CD4-positive, alpha-beta T cell treated with Interleukin-6 for 4 hours (primary cell): Measurements from ENCODE around the gene BCAS2.
A peak's percentile ranks its signal among the peaks of the same experiment; 100 is the strongest.
"Not testable (repeated sequence)": the region's sequence is repeated elsewhere in the genome, so short reads cannot be mapped to it uniquely, and the experiment has no call there.

ENCODE experiments used
- DNase-seq: peaks from one replicate; pipeline ENCODE4 v3.0.0-alpha.2; 2020; ENCODE audit warnings: mixed read lengths

BCAS2 gene

DNA sequence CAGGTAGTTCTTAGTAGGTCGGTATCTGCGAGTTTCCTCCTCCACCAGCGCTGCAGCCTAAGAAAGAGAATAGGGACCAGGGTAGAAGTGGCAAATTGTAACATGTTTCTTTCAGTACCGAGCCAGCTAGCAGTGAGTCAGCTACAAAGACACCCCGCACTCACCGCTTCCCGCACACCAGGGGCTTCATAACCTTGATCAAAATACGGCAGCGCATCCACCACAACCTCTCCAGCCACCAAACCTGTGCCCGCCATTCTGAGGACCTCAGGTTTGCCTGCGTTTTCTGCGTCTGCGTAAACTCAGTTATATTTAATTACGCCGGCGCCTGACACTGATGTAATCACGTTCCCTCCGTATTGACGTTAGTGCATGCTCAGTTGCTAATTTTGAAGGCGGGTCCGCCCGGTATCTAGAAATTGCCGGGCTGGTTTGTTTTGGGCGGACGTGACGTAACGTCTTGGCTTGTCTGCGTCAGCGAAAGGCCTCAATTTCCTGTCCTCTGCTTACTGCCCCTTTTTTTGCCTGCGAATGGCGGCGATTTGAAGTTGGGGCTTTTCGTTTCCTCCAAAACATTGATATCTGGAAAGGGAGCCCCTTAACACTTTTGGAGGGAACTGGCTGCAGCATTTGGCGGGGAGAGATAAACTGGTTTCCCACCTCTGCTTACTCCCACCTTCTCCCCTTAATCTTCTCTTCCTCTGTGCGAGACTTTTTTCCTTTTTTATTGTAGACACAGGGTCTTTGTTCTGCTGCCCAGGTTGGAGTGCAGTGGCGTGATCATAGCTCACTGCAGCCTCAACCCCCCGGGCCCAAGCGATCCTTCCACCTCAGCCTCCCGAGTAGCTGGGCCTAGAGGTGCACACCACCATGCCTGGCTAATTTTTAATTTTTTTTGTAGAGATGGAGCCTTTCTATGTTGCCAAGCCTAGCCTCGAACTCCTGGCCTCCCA is at the start of gene BCAS2:
BCAS2 (minus strand) TSS at position 281 of the 953 bp plus-strand sequence; CDS start at position 257, 24 bp downstream.
- DNase-seq = peak; percentile 96

DNA sequence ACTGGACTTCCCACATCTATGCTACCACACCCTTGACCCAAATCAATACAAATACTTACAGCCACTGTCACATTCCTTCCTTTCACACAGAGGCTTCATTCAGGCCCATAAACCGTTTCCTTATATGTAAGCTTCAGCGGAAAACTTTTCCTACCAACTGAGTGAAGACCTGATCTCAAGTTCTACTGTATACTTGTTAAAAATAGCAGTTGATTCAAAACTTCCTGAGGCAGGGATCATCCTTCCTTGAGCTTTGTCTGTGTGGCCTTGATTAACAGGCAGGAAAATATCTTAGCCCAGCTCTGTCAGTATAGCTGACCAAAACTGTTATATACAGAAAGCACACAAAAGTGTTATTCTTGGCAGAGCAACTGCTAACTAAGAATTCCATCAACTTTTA is 45.7 kb upstream of the BCAS2 start:
- no peak for DNase-seq

DNA sequence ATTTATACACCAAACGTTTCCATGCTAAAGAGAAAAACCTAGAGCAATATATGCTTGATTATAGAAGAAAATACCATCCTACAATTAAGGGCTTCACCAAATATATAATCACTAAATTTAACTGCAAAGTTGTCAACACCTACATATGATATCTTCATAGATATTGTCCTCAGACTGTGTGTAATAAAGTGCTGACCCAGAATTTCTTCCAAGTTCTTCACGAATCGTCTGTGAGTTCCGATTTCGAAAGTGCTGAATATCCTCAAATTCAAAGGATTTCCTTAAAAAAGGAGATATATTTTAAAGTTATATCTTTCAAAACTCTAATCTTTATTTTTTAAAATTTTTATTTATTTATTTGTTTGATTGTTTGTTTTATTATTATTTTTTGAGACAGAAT is 41.9 kb upstream of the BCAS2 start:
- DNase-seq = no peak

DNA sequence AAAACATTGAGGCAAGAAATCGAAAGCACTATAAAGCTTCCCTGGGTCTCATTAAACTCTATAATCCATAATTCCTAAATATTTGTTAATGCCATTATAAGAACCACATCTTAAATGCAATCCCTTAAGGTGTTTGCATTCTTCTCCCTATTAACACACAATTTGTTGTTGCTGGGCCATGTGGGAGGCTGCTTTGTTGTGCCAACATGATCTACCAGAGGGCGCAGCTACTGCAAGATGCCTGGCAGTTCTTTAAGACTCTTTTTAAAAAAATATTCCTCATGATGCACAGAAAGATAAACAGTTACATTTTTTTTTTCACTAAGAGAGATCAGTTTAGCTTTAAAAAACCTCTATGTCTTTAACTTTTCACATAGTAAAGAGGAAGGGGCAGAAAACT is 39.0 kb upstream of the BCAS2 start:
- no peak for DNase-seq

DNA sequence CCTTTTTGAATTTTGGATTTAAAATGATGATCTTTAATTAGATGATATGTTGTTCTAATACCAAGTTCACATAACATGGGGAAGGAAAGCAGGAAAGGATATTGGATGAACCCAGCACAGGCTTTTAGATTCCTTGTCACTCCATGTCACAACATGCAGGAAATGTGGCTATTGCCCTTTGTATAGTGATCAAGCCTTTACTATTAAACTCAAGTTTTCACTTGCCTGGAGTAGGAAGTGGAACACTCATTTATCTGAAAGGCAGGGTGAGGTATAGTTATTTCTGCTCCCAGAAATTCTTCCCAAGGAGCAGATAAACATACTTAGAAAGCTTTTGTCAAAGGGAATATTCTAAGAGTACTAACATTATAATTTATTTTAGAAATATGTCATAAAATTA is 37.2 kb upstream of the BCAS2 start:
- no peak for DNase-seq

DNA sequence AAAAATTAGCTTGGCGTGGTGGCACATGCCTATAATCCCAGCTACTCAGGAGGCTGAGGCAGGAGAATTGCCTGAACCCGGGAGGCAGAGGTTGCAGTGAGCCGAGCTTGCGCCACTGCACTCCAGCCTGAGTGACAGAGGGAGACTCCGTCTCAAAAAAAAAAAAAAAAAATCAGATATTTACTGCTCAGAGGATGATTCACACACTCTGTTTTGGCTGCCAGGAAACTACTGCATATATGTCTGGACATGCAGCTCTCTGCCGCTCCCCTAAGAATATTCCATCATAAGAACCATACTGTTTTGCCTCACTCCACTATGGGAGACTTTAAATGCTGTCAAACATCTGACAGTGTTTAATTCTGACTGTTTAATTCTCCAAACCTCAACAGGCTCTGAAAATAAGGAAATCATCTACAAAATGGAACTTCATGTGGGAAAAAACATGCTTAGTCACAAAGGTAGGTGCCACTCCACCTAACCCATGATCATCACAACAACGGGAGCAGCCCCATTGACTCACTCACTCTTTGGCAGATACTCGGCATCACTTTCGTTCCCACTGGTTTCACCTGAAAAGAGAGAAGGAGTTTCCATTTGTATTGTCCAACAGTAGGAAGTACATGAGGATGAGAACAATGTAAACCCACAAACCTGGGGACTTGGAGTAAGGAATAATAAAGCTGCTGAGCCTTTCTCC is 29.3 kb upstream of the BCAS2 start:
- DNase-seq = no peak

DNA sequence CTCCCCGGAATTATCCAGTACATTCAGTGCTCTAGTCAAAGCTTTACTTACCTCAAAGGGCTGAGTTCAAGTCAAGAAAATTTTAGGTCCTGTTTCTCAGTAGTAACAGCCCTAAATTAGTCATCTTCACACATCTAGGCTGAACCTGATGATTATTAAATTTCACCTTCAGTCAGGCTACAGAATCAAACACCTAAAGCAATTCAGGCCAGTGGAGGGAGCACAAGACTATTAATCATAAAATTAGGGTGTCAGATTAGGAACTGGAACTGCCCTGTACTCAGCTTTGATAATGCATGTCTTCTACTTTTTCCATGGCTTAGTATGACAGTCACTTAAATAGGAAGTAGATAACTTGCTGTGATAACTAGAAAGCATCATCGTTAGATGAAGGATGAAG is 28.4 kb upstream of the BCAS2 start:
- no peak for DNase-seq

DNA sequence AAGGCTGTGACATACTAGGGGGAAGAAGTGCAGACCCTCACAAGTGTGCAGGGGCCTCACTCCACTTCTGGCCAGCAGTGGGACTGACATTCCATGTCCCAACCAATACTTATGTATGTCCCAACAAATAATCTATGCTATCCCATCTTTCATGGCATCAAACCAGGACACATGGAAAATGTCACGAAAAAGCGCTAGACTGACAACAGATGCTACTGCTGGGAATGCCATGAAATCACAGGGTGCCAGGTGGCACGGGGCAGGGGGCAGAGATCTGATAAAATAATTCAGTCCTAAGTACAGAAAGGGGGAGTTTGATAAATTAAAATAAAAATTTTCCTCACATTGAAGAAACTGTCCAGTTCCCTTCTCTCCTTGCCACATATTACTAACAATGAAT is 27.6 kb upstream of the BCAS2 start:
- no peak for DNase-seq

DNA sequence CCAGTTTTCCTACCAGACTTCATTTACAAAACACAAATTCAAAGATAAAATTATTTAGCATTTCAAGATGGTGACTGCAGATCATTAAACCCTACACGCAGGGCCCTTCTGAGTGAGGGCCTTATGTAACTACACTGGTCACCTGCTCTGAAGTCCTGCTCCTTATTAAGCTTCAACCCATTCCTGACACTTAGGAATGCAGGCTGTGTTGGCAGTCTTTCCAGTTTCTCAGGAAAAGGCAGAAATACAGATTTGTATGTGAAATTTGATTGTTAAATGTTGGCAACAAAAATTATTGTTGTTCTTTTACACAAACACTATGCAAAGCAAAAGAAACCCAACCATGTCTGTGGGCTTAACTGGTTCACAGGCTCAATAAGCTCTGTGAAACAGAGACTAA is 25.8 kb upstream of the BCAS2 start:
- DNase-seq = no peak

DNA sequence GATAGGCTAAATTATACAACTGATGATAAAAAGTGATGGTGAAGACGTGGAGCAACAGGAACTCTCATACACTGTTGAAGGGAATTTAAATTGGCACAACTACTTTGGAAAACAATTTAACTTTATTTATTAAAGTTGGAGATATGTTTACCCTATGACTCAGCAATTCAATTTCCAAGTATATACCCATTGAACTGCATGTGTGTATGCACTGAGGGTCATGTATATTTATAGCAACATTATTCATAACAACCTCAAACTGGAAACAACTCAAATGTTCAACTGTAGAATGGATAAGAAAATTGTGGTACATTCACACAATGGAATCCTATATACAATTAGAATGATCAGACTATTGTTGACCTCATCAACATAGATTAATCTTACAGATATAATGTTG is 16.5 kb upstream of the BCAS2 start:
- DNase-seq = no peak

DNA sequence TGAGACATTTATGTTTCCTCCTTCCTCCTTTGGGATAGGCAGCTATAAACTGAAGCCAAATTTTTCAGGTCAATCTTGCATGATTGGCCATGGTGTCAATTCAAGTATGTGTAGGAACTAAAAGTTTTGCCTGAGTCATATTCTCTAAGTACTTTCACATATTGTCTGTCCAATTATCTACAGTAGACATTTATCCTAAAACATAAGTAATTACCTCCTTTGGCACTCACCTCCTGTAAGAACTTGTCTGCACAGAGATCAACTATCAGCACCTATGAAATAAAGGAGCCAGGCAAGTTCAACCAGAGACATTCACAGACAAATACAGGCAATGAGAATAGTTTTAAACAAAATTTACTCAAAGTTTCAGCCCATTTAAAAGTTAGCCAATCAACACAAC is 14.2 kb upstream of the BCAS2 start:
- DNase-seq = no peak

DNA sequence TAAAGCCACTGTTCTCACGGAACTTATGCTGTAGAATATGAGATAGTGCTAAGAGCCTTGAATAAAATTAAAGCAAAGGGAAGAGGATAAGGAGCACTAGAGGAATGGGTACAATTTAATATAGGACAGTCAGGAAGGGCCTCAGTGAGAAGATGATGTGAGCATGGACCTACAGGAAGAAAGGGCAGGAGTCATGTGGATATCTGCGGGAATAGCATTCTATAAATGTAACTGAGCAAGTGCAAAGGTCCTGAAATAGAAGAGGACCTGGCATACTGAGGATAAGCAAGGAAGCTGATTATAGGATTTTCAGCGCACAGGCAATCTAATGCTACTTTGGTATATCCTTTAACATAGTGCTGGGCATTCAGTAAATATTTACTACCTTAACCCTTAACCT is 12.6 kb upstream of the BCAS2 start:
- DNase-seq = no peak

DNA sequence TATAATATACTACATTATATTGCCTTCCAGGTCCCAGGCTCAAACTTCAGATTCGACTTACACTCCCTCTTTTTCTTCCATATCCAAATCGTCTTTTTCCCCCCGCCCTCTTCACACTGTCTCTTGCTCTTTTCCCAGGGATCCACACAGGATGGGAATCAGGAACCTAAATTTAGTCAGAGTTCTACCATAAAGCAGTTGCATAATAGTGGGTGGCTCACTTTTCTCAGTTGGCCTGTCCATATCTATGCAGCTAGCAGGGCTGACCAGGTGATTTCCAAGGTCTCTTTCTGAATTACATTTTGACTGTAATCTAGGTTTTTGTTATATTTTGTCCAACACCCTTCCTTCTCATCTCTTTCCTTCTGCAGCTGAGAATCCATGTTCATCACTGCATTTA is 7.7 kb upstream of the BCAS2 start:
- DNase-seq = no peak

DNA sequence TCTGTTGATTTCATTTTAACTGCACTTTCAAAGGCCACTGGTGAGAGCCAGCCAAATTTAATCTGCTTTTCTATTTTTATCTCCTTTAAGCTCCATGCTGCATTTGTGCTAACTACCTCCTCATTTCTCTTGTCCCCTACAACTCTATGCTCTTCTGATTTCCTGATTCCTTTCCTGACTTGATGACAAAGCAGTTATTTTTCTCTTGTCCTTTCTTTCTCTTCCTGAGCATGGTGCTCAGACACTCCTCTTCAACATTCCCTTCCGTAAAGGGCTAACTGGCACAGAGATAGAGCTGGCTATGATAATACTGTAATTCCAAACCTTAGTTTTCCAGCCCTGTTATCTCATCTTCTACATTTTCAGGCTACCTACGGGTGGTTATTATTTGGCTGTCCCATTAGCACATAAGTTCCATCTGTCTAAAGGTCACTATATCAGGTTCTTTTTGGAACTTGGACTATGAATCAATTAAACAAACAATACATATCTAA is 6.8 kb upstream of the BCAS2 start:
- no peak for DNase-seq

DNA sequence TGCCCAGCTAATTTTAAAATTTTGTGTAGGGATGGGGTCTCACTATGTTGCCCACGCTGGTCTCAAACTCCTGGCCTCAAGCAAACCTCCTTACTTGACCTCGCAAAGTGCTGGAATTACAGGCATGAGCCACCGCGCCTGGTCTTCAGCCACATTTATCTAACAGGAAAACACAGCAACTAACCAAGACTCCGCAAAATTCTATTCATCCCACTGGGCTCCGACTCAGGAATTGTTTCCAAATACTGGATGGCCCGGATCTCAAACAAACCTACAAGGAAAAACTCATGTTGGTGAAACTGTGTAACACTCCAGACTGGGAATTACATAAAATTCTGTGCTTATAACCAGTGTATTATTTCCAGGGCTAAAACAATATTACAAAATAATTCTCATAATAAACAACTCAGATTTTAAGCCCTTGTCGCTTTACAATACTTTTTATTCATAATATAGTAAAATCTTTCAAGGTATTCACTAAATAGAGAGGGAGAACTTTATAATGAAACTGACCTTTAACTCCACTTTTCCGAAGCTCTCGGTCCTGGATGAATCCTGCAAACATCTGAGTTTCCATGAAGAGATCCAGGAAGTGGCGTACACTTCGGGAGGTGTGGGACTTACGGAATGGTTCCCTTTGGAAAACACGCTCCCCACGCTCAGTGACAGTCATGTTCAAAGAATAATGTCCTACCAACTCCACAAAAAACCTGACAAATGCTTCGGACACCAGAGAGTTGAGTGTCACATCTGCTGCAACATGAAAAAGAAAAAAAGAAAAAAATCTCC is 6.0 kb upstream of the BCAS2 start:
- DNase-seq = no peak

DNA sequence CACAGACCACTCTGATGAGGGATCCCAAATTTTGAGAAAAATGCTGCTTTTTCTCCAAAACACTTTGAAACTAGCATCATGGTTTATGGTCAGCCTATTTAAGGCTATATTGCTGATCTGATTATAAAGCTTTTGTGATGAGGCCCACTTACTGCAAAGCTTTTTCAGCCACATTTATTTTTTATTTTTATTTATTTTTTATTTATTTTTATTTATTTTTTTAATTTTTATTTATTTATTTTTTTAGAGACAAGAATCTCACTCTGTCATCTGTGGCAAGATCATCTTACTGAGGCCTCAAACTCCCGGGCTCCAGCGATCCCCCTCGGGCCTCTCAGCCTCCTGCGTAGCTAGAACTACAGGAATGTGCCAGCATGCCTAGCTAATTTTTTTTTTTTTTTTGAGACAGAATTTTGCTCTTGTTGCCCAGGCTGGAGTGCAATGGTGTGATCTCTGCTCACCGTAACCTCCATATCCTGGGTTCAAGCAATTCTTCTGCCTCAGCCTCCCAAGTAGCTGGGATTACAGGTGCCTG is 5.2 kb upstream of the BCAS2 start:
- no peak for DNase-seq

DNA sequence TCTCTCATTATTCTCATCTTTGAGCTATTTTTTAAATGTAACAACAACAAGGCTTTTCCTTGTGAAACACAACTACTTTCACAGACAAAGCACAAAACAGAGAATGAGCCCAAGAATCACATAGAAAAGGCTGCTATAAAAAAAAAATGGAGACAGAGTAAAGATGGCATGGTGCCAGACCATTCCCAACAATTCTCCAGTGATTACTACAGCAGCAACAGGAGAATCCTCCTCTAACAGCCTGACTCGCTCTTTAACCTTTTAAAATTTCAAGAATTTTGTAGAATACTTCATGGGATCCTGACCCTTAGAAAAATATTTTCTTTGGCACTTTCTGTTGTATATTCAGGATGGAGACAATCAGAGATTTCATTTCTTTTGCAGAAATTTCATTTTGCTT is 3.8 kb upstream of the BCAS2 start:
- DNase-seq = no peak

DNA sequence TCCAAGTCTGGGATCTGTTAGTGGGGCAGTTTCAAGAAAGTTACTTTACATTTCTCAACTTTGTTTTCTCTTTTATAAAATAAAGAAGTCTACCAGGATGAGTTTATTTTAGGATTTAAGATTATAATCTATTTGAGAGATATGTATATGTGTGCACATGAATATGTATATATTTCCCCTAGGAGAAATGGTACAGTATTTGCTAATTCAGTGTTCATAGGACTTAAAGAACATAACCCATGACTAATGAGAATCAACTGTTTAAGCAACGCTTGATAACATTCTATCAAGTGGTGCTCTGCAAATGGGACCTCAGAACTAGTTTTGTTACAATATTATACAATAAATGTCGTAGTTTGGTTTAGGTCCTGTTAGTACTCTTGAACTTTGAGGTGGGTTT is 7.0 kb downstream of the BCAS2 start:
- no peak for DNase-seq

DNA sequence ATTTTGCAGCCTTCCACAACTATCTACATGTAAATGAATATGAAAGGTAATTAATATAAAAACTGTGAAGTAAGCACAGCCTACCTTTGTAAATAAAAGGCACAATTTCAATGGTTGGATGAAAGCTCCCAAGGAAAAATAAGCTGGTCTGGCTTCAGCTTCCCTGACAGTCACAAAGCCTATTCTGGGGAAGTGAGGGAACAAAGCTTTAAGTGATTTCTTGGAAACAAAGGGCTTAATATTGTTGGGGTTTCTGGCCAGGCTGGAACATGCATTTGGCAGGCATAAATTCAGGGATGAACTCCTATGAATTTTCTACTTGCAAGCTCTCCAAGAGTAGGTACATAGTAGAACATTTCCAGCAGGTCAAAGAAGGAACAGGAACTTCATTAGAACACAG is 17.3 kb downstream of the BCAS2 start:
- DNase-seq = no peak

DNA sequence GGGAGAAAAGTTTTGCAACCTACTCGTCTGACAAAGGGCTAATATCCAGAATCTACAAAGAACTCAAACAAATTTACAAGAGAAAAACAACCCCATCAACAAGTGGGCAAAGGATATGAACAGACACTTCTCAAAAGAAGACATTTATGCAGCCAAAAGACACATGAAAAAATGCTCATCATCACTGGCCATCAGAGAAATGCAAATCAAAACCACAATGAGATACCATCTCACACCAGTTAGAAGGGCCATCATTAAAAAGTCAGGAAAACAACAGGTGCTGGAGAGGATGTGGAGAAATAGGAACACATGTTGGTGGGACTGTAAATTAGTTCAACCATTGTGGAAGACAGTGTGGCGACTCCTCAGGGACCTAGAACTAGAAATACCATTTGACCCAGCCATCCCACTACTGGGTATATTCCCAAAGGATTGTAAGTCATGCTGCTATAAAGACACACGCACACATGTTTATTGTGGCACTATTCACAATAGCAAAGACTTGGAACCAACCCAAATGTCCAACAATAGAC is 18.4 kb downstream of the BCAS2 start:
- not testable (repeated sequence) for DNase-seq

DNA sequence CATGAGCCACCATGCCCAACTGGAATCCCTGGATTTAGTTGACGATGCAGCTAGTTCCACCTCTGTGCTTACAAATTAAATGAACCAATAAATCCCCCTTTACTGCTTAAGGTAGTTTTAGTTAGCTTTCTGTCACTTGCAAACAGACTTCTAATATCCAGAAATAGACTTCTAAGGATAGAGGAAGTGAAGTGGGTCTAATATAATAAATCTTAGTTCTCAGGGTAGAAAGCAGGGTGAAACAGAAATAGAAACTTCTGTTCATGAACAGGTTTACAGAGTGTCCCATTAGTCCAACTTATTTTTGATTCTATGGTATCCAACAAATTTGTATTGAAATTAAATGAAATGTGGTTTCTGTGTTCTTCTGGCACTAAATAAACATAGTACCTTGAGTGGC is 20.1 kb downstream of the BCAS2 start:
- DNase-seq = no peak

DNA sequence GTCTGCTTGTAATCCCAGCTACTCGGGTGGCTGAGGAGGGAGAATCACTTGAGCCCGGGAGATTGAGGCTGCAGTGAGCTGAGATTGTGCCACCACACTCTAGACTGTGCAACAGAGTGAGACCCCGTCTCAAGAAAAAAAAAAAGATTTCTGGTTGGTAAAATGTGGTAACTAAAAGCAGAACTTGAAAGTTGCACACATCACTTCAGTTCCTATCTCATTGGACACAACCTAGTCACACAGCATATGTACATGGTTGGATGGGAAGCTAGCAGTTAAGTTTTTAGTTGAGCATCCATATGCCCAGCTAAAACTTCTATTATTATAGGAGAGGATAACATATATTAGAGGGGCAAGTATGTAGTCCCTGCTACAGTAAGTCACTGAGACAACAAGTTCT is 22.1 kb downstream of the BCAS2 start:
- no peak for DNase-seq

DNA sequence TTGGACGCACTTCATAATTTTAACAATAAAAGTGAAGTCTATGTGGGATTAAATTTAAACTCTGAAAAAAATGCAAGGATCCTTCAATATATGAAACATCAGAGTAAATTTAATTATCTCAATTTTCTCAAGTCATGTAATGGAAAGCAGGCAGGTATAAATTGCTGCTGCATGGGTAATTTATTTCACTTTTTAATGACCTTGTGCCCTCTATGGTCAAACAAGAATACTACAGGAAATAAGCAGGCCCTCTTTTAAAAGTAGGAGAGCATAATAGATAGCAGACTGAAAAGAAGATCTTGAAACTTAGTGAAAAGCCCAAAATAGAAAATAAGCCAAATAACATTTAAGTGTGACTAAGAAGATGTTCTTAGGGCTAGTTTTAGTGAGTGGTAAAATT is 22.9 kb downstream of the BCAS2 start:
- no peak for DNase-seq
